Measurements from ENCODE around the gene HS6ST2. TPM values are rescaled to one million over a fixed set of nuclear protein-coding genes. Genes with fewer than 3 reads are reported as not detected.

The HS6ST2 gene
- total RNA-seq, 5 donors from 2014 or later (not counting 1 experiment from before 2014, with no cell fraction given): not detected

DNA sequence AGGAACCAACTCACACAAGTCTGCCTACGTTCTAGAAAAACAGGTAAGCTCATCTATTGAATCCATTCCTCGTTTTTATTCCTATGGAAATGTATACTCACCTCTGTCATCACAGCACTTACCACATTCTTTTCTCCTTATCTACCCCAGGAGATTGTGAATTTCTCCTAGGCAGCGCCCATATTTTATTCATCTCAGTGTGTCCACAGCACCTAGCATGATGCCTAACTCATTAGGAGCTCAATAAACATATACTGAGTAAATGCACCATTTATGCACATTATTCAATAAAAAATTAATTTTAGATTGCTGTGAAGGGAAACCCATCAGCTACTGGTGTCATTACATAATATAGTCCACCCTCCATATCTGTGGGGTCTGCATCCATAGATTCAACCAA is 363.4 kb downstream of the HS6ST2 start:
- DNase-seq: no peak
- ATAC-seq (replicated peaks in 1 of 4): no peak
- no CpG with 5 or more reads among the region's 3 CpGs for WGBS (ENCODE audit: insufficient coverage)
- no peaks in the 10 kb centered on the region for H3K36me3 Mint-ChIP-seq
- peaks cover 0 to 17% of the 10 kb centered on the region in 2 donors for H3K27me3 Mint-ChIP-seq
- H3K9me3 Mint-ChIP-seq: no peaks in the 10 kb centered on the region
- Histone ChIP-seq H3K36me3 (ENCODE audit: control insufficient read depth in 2 of 2, extremely low read depth in 1 of 2, insufficient read depth in 1 of 2, low read length in 1 of 2) (no peaks in the 10 kb centered on the region), H3K27me3 (replicated peaks in 1 of 2; ENCODE audit: control insufficient read depth in 2 of 2, extremely low read depth in 1 of 2, insufficient read depth in 2 of 2, low read length in 1 of 2) (no peaks in the 10 kb centered on the region), H3K4me3 (ENCODE audit: control insufficient read depth in 1 of 2, extremely low read depth in 1 of 2, low read length in 1 of 2) (no peak overlapping the region), H3K4me1 (ENCODE audit: control insufficient read depth in 1 of 2, extremely low read depth in 1 of 2, insufficient read depth in 2 of 2, low read length in 2 of 2) (no peaks in the 10 kb centered on the region), H3K9me3 (no peaks in the 10 kb centered on the region), H3K27ac (ENCODE audit: low read length) (no peak overlapping the region)
- no peak overlapping the region for H3K27ac Mint-ChIP-seq
- no peak overlapping the region for H3K4me3 Mint-ChIP-seq
- ChIA-PET POLR2A (no interaction called here), CTCF (no interaction called here)
- no peaks in the 10 kb centered on the region for H3K4me1 Mint-ChIP-seq

DNA sequence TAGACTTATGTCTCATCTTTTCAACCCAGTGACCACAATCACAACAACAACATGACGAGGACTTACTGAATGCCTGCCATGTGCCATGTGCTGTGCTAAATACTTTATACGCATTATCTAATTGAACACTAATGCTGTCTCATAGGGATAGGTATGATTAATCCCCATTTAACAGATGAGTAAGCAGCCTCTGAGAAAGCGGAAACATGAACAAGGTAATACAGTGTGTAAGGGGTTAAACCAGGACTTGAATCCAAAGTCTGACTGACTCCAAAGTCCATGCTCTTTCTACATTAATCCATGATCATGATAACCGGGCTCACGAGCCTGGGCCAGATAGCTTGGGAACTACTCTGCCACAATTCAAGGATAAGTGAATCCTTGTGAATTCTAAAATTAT is 364.3 kb downstream of the HS6ST2 start:
- DNase-seq (no peak), ATAC-seq (replicated peaks in 1 of 4) (no peak)
- Mint-ChIP-seq H3K27ac (no peak overlapping the region), H3K9me3 (no peaks in the 10 kb centered on the region), H3K36me3 (no peaks in the 10 kb centered on the region), H3K27me3 (peaks cover 0 to 21% of the 10 kb centered on the region in 2 donors), H3K4me1 (no peaks in the 10 kb centered on the region), H3K4me3 (no peak overlapping the region)
- CTCF ChIA-PET: no interaction called here
- Histone ChIP-seq H3K27ac (ENCODE audit: low read length) (no peak overlapping the region), H3K27me3 (replicated peaks in 1 of 2; ENCODE audit: control insufficient read depth in 2 of 2, extremely low read depth in 1 of 2, insufficient read depth in 2 of 2, low read length in 1 of 2) (no peaks in the 10 kb centered on the region), H3K4me3 (ENCODE audit: control insufficient read depth in 1 of 2, extremely low read depth in 1 of 2, low read length in 1 of 2) (no peak overlapping the region), H3K36me3 (ENCODE audit: control insufficient read depth in 2 of 2, extremely low read depth in 1 of 2, insufficient read depth in 1 of 2, low read length in 1 of 2) (no peaks in the 10 kb centered on the region), H3K4me1 (ENCODE audit: control insufficient read depth in 1 of 2, extremely low read depth in 1 of 2, insufficient read depth in 2 of 2, low read length in 2 of 2) (no peaks in the 10 kb centered on the region), H3K9me3 (no peaks in the 10 kb centered on the region)
- WGBS (ENCODE audit: insufficient coverage): no CpG with 5 or more reads among the region's 5 CpGs
- POLR2A ChIA-PET: no interaction called here

DNA sequence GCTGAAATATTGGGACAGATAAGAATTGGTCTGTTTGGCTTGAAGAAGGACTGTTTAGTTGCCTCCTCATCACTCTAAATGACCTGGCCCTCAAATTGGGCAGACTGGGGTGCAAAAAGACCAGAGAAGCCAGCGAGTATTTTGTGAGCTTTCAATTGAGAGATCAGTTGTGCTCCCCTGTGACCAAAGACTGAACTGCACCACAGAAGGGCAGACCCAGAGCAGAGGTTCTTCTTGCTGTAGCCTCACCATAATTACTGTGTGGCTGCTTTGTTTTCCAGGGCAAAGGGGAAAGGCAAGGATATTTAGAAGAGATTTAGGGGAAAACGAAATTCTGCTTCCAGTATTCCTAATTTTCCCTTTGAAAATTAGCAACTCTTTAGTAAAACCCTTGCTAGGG is 365.5 kb downstream of the HS6ST2 start:
- peaks cover 0 to 26% of the 10 kb centered on the region in 2 donors for H3K27me3 Mint-ChIP-seq
- CTCF ChIA-PET: interaction anchor here in 1 of 2 donors (0.5 kb wide), 1 partner anchor 102 kb away, joined by 3 read pairs; no protein-coding TSS in a partner anchor
- no peaks in the 10 kb centered on the region for H3K4me1 Mint-ChIP-seq
- no peak overlapping the region for H3K27ac Mint-ChIP-seq
- H3K27ac ChIP-seq (ENCODE audit: low read length): no peak overlapping the region
- no peaks in the 10 kb centered on the region for H3K9me3 Mint-ChIP-seq
- H3K4me3 ChIP-seq (ENCODE audit: control insufficient read depth in 1 of 2, extremely low read depth in 1 of 2, low read length in 1 of 2): no peak overlapping the region
- no CpG with 5 or more reads among the region's 2 CpGs for WGBS (ENCODE audit: insufficient coverage)
- H3K36me3 Mint-ChIP-seq: no peaks in the 10 kb centered on the region
- no peaks in the 10 kb centered on the region for H3K27me3 ChIP-seq (replicated peaks in 1 of 2; ENCODE audit: control insufficient read depth in 2 of 2, extremely low read depth in 1 of 2, insufficient read depth in 2 of 2, low read length in 1 of 2)
- DNase-seq (peak in 7 of 35 experiments; percentile 0 to 25 (median 2)), ATAC-seq (replicated peaks in 1 of 4) (no peak)
- H3K4me1 ChIP-seq (ENCODE audit: control insufficient read depth in 1 of 2, extremely low read depth in 1 of 2, insufficient read depth in 2 of 2, low read length in 2 of 2): no peaks in the 10 kb centered on the region
- no peak overlapping the region for H3K4me3 Mint-ChIP-seq
- H3K9me3 ChIP-seq: no peaks in the 10 kb centered on the region
- no peaks in the 10 kb centered on the region for H3K36me3 ChIP-seq (ENCODE audit: control insufficient read depth in 2 of 2, extremely low read depth in 1 of 2, insufficient read depth in 1 of 2, low read length in 1 of 2)
- POLR2A ChIA-PET: no interaction called here

DNA sequence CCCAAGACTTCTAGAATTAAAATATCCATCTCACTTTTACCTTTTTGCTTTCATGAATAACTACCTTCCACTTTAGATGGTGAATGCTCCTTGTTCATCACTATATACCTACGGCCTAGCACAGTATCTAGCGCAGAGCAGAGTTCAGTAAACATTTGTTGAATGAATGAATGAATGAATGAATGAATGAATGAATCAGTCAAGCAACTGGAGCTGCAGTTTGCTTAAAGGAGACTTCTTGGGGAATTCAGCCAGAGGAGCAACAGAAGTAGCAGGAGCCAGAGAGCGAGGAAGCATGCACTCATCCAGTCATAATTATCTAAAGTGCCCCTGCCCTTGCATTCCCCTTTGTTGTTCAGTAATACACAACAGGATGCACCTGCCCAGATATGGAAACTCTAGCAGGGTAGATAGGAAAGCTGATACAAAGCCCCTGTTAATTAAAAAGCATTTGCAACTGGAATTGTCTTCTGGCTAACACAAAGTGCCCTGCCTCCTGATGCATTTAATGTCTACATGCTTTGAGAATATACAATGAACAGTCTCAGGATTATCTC is 366.6 kb downstream of the HS6ST2 start:
- Histone ChIP-seq H3K4me3 (ENCODE audit: control insufficient read depth in 1 of 2, extremely low read depth in 1 of 2, low read length in 1 of 2) (no peak overlapping the region), H3K36me3 (ENCODE audit: control insufficient read depth in 2 of 2, extremely low read depth in 1 of 2, insufficient read depth in 1 of 2, low read length in 1 of 2) (no peaks in the 10 kb centered on the region), H3K4me1 (ENCODE audit: control insufficient read depth in 1 of 2, extremely low read depth in 1 of 2, insufficient read depth in 2 of 2, low read length in 2 of 2) (no peaks in the 10 kb centered on the region), H3K27ac (ENCODE audit: low read length) (no peak overlapping the region), H3K9me3 (no peaks in the 10 kb centered on the region), H3K27me3 (replicated peaks in 1 of 2; ENCODE audit: control insufficient read depth in 2 of 2, extremely low read depth in 1 of 2, insufficient read depth in 2 of 2, low read length in 1 of 2) (no peaks in the 10 kb centered on the region)
- Mint-ChIP-seq H3K27ac (no peak overlapping the region), H3K4me1 (no peaks in the 10 kb centered on the region), H3K36me3 (no peaks in the 10 kb centered on the region), H3K27me3 (peaks cover 0 to 26% of the 10 kb centered on the region in 2 donors), H3K4me3 (no peak overlapping the region), H3K9me3 (no peaks in the 10 kb centered on the region)
- ATAC-seq (replicated peaks in 1 of 4) (no peak), DNase-seq (no peak)
- no CpG with 5 or more reads among the region's 3 CpGs for WGBS (ENCODE audit: insufficient coverage)
- POLR2A ChIA-PET: no interaction called here
- CTCF ChIA-PET: no interaction called here

DNA sequence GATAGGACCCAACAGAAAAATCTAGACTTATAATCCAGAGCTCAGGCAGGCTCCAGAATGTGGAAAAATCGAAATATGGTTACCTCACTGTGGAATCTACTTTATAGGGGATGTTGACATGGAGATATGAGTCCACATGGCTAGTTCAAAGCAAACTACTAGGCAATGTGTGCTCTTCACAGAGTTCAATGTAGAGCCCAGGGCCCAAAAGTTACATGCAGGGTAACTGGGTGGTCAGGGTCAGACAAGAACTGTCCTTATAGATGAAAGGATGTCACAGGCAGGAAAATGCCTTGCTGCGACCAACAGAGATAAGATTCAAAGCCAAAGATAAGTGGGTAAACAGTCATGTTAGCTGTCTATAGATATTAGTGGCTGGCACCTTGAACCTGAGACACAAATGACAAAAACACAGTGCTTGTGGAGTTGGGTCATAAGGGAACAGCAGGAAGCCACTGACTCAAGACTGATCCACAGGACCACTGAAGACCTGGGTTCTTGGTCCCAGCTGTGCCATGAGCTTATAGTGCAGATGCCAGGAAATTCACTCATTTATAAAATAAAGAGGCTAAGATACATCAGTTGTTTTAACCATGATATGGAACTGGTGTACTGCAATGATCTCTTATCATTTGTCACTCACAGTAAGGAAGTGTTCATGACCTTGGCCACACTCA is 367.9 kb downstream of the HS6ST2 start:
- H3K4me3 Mint-ChIP-seq: no peak overlapping the region
- 100% methylated on average over 1 of the region's 2 CpGs for WGBS (ENCODE audit: insufficient coverage)
- no peaks in the 10 kb centered on the region for H3K9me3 Mint-ChIP-seq
- ChIA-PET POLR2A (no interaction called here), CTCF (interaction anchor here in 1 of 2 donors (0.5 kb wide), 1 partner anchor 226 kb away, joined by 4 read pairs; no protein-coding TSS in a partner anchor)
- H3K4me1 Mint-ChIP-seq: no peaks in the 10 kb centered on the region
- Histone ChIP-seq H3K27ac (ENCODE audit: low read length) (no peak overlapping the region), H3K9me3 (no peaks in the 10 kb centered on the region), H3K4me3 (ENCODE audit: control insufficient read depth in 1 of 2, extremely low read depth in 1 of 2, low read length in 1 of 2) (no peak overlapping the region), H3K27me3 (replicated peaks in 1 of 2; ENCODE audit: control insufficient read depth in 2 of 2, extremely low read depth in 1 of 2, insufficient read depth in 2 of 2, low read length in 1 of 2) (no peaks in the 10 kb centered on the region), H3K4me1 (ENCODE audit: control insufficient read depth in 1 of 2, extremely low read depth in 1 of 2, insufficient read depth in 2 of 2, low read length in 2 of 2) (no peaks in the 10 kb centered on the region), H3K36me3 (ENCODE audit: control insufficient read depth in 2 of 2, extremely low read depth in 1 of 2, insufficient read depth in 1 of 2, low read length in 1 of 2) (no peaks in the 10 kb centered on the region)
- ATAC-seq (replicated peaks in 1 of 4): no peak
- no peak for DNase-seq
- no peaks in the 10 kb centered on the region for H3K36me3 Mint-ChIP-seq
- H3K27me3 Mint-ChIP-seq: peaks cover 0 to 29% of the 10 kb centered on the region in 2 donors
- no peak overlapping the region for H3K27ac Mint-ChIP-seq

DNA sequence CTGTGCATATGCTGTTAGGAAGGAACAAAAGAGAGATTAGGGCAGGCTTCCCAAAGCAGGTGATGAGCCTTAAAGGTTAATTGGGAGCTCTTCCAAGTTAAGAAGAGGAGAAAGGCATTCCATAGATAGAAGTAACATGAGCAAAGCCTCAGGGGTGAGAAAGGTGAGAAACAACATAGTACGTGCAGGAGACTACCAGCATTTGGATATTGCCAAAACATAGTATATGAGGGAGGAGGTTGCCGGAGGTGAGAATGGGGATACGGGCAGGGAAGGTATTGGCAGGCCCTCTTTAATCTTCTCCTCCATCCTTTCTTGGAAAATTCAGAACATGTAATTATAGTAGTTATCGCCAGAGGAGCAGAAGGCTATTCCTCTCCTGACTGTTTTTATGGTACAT is 373.5 kb downstream of the HS6ST2 start:
- no peaks in the 10 kb centered on the region for H3K27me3 ChIP-seq (replicated peaks in 1 of 2; ENCODE audit: control insufficient read depth in 2 of 2, extremely low read depth in 1 of 2, insufficient read depth in 2 of 2, low read length in 1 of 2)
- no peaks in the 10 kb centered on the region for H3K36me3 ChIP-seq (ENCODE audit: control insufficient read depth in 2 of 2, extremely low read depth in 1 of 2, insufficient read depth in 1 of 2, low read length in 1 of 2)
- no peaks in the 10 kb centered on the region for H3K36me3 Mint-ChIP-seq
- ATAC-seq (replicated peaks in 1 of 4): no peak
- H3K4me3 ChIP-seq (ENCODE audit: control insufficient read depth in 1 of 2, extremely low read depth in 1 of 2, low read length in 1 of 2): no peak overlapping the region
- WGBS (ENCODE audit: insufficient coverage): no CpG with 5 or more reads among the region's 4 CpGs
- H3K4me3 Mint-ChIP-seq: no peak overlapping the region
- no peaks in the 10 kb centered on the region for H3K4me1 Mint-ChIP-seq
- peaks cover 0 to 36% of the 10 kb centered on the region in 2 donors for H3K27me3 Mint-ChIP-seq
- ChIA-PET POLR2A (no interaction called here), CTCF (interaction anchor here in 1 of 2 donors (0.7 kb wide), 1 partner anchor 241 kb away, joined by 3 read pairs; no protein-coding TSS in a partner anchor)
- no peaks in the 10 kb centered on the region for H3K9me3 ChIP-seq
- DNase-seq: no peak
- no peak overlapping the region for H3K27ac Mint-ChIP-seq
- no peaks in the 10 kb centered on the region for H3K4me1 ChIP-seq (ENCODE audit: control insufficient read depth in 1 of 2, extremely low read depth in 1 of 2, insufficient read depth in 2 of 2, low read length in 2 of 2)
- no peak overlapping the region for H3K27ac ChIP-seq (ENCODE audit: low read length)
- no peaks in the 10 kb centered on the region for H3K9me3 Mint-ChIP-seq
